ENCODE results near the gene NUDT5. TPM values are rescaled to one million over a fixed set of nuclear protein-coding genes. Genes with fewer than 3 reads are reported as not detected.
"Not testable (repeated sequence)": the region's sequence is repeated elsewhere in the genome, so short reads cannot be mapped to it uniquely, and the experiment has no call there.

NUDT5 gene
- total RNA-seq, 4 donors from 2014 or later: 12.5 to 38.9 (median 17.8) TPM

GRCh38 chr10:12228851-12229250 lies 33.2 kb upstream of the NUDT5 start:
- intact Hi-C loops (cut with DNase I; ENCODE audit: low total_unique reads): no loop called here
- Histone ChIP-seq H3K4me1 (peaks cover 0 to 13% (median 5%) of the 10 kb centered on the region in 4 donors), H3K27ac (no peak overlapping the region), H3K4me3 (no peak overlapping the region), H3K36me3 (peaks cover 0 to 22% (median 6%) of the 10 kb centered on the region in 4 donors), H3K27me3 (no peaks in the 10 kb centered on the region), H3K9me3 (no peaks in the 10 kb centered on the region)
- TF ChIP-seq, protein P1, sequence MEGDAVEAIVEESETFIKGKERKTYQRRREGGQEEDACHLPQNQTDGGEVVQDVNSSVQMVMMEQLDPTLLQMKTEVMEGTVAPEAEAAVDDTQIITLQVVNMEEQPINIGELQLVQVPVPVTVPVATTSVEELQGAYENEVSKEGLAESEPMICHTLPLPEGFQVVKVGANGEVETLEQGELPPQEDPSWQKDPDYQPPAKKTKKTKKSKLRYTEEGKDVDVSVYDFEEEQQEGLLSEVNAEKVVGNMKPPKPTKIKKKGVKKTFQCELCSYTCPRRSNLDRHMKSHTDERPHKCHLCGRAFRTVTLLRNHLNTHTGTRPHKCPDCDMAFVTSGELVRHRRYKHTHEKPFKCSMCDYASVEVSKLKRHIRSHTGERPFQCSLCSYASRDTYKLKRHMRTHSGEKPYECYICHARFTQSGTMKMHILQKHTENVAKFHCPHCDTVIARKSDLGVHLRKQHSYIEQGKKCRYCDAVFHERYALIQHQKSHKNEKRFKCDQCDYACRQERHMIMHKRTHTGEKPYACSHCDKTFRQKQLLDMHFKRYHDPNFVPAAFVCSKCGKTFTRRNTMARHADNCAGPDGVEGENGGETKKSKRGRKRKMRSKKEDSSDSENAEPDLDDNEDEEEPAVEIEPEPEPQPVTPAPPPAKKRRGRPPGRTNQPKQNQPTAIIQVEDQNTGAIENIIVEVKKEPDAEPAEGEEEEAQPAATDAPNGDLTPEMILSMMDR (IDR thresholded peaks at IDR 0.05): no peak
- TF ChIP-seq POLR2AphosphoS5 (IDR thresholded peaks at IDR 0.05) (no peak), EP300 (IDR thresholded peaks at IDR 0.05; ENCODE audit: low read depth) (no peak), POLR2A (IDR thresholded peaks at IDR 0.05) (no peak)
- DNase-seq: no peak
- WGBS, 2 donors (ENCODE audit: low coverage in 1 of 2): 97 to 98% methylated on average over 9 to 11 of the region's 11 CpGs
- in situ Hi-C loops (cut with MboI; ENCODE audit: low pct_ligation_motif_present in 1 of 4, low pct_unique_long_range_greater_than_20kb in 1 of 4, low sequenced_read_pairs in 3 of 4): no loop called here

DNA sequence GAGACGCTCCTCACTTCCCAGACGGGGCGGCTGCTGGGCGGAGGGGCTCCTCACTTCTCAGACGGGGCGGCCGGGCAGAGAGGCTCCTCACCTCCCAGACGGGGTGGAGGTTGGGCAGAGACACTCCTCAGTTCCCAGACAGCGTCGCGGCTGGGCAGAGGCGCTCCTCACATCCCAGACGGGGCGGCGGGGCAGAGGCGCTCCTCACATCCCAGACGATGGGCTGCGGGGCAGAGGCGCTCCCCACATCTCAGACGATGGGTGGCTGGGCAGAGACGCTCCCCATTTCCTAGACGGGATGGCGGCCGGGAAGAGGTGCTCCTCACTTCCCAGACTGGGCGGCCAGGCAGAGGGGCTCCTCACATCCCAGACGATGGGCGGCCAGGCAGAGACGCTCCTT lies 30.7 kb upstream of the NUDT5 start:
- intact Hi-C loops (cut with DNase I; ENCODE audit: low total_unique reads); in situ Hi-C loops (cut with MboI; ENCODE audit: low pct_ligation_motif_present in 1 of 4, low pct_unique_long_range_greater_than_20kb in 1 of 4, low sequenced_read_pairs in 3 of 4); H3K27me3 ChIP-seq; H3K27ac ChIP-seq; DNase-seq; H3K9me3 ChIP-seq; H3K4me3 ChIP-seq: not testable (repeated sequence)
- peaks cover 0 to 19% (median 7%) of the 10 kb centered on the region in 4 donors for H3K4me1 ChIP-seq
- WGBS, 2 donors (ENCODE audit: low coverage in 1 of 2): 94% methylated on average over 27 of the region's 28 CpGs; no CpG with 5 or more reads in 1 of the 2 donors
- peaks cover 0 to 16% (median 3%) of the 10 kb centered on the region in 4 donors for H3K36me3 ChIP-seq

DNA sequence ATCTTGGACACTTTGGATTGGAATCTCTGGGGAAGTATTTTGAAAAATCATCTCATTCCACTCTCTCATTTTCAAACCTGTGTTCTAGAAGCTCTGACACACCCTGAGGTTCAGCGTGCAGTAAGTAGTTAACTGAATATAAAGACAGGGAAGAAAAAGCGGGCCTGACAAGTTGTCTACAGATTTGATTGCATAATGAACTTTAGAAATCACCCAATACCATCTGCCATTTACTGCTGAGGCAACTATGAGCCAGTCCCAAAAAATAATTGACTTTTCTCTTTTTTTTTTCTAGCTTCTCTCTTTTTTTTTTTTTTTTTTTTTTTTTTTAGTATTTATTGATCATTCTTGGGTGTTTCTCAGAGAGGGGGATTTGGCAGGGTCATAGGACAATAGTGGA lies 29.8 kb upstream of the NUDT5 start:
- peaks cover 0 to 9% (median 3%) of the 10 kb centered on the region in 4 donors for H3K36me3 ChIP-seq
- in situ Hi-C loops (cut with MboI; ENCODE audit: low pct_ligation_motif_present in 1 of 4, low pct_unique_long_range_greater_than_20kb in 1 of 4, low sequenced_read_pairs in 3 of 4): no loop called here
- H3K4me3 ChIP-seq: no peak overlapping the region
- no peaks in the 10 kb centered on the region for H3K9me3 ChIP-seq
- TF ChIP-seq EP300 (IDR thresholded peaks at IDR 0.05; ENCODE audit: low read depth) (no peak), POLR2A (IDR thresholded peaks at IDR 0.05) (no peak), POLR2AphosphoS5 (IDR thresholded peaks at IDR 0.05) (no peak)
- TF ChIP-seq, protein P1 (IDR thresholded peaks at IDR 0.05): no peak
- no peak for DNase-seq
- H3K27me3 ChIP-seq: no peaks in the 10 kb centered on the region
- peaks cover 0 to 22% (median 7%) of the 10 kb centered on the region in 4 donors for H3K4me1 ChIP-seq
- peak overlapping the region in 1 of 4 donors; percentile 68 for H3K27ac ChIP-seq
- intact Hi-C loops (cut with DNase I; ENCODE audit: low total_unique reads): no loop called here
- 94 to 98% methylated on average over 2 of the region's 2 CpGs for WGBS, 2 donors (ENCODE audit: low coverage in 1 of 2)

DNA sequence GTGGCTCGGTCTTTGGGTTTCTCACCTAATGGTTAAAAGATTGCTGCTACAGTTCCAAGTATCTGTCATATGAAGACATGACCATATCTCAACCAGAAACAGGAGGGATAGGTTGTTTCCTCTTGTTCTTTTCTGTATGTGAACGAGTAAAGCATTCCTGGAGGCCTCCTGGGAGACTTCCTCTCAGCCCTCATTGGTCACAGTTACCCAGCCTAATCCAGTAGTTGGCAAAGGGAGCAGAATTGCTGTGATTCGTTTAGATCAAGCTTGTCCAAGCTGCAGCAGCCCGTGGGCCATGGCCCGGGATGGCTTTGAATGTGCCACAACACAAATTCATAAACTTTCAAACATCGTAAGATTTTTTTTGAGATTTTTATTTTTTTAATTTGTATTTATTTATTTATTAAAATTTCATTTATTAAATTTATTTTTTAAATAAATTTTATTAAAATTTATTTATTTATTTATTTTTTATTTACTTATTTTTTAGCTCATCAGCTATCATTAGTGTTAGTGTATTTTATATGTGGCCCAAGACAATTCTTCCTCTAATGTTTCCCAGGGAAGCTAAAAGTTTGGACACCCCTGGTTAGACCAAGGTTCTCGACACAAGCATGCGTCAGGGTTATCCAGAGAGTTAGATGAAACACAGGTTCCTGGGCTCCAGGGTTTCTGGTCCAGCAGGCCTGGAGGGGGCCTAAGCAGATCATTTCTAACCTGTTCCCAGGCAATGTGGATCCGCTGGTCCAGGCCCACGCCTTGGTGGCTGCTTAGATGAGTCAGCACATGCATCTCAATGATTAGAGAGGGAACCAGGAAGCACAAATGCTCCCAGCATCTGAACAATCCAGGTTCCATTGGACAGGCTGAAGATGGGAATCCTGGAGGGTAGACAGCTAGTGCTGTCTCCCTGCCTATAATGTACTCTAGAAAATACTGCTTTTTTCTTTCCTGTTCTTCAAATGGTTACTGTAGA lies 25.9 kb upstream of the NUDT5 start:
- Histone ChIP-seq H3K9me3 (no peaks in the 10 kb centered on the region), H3K4me1 (peaks cover 0 to 35% (median 9%) of the 10 kb centered on the region in 4 donors), H3K27me3 (no peaks in the 10 kb centered on the region), H3K4me3 (no peak overlapping the region), H3K36me3 (peaks cover 0 to 32% (median 2%) of the 10 kb centered on the region in 4 donors), H3K27ac (peak overlapping the region; percentile 39 to 68 (median 46))
- intact Hi-C loops (cut with DNase I; ENCODE audit: low total_unique reads) (no loop called here), in situ Hi-C loops (cut with MboI; ENCODE audit: low pct_ligation_motif_present in 1 of 4, low pct_unique_long_range_greater_than_20kb in 1 of 4, low sequenced_read_pairs in 3 of 4) (no loop called here)
- WGBS, 2 donors (ENCODE audit: low coverage in 1 of 2): 89 to 92% methylated on average over 7 to 10 of the region's 10 CpGs
- no peak for TF ChIP-seq POLR2AphosphoS5 (IDR thresholded peaks at IDR 0.05)
- no peak for TF ChIP-seq EP300 (IDR thresholded peaks at IDR 0.05; ENCODE audit: low read depth)
- no peak for TF ChIP-seq POLR2A (IDR thresholded peaks at IDR 0.05)
- TF ChIP-seq, protein P1 (IDR thresholded peaks at IDR 0.05): no peak
- DNase-seq: no peak
